HG02623 (cell line): Measurements from ENCODE around the gene PSMA2.
"Not testable (repeated sequence)": the region's sequence is repeated elsewhere in the genome, so short reads cannot be mapped to it uniquely, and the experiment has no call there.

Experiments
- ATAC-seq: cut with Tn5 transposase; IDR thresholded peaks from one replicate; pipeline ENCODE4 v1.9.1; 2021; ENCODE audit warnings: moderate library complexity; ENCODE audit not compliant: unreplicated experiment

PSMA2 gene

DNA sequence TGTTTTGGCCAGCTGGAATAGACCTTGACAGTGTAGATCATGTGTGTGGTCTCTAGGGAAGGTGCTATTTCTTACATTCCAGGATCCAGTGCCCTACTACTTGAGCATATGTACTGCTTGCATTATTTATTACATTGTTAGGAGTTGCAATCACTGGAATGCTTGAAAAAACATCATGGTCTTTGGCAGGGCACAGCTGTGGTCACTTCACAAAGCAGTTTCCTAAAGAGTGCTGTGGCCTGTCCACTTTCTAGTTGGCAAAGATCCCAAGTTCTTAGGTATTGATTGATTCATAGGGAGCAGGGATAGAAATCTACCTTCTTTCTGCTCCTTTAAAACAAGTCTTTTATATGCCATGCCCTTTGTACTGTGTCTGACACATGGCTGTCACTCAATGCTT, 24.7 kb downstream of the PSMA2 start:
- no peak for ATAC-seq

DNA sequence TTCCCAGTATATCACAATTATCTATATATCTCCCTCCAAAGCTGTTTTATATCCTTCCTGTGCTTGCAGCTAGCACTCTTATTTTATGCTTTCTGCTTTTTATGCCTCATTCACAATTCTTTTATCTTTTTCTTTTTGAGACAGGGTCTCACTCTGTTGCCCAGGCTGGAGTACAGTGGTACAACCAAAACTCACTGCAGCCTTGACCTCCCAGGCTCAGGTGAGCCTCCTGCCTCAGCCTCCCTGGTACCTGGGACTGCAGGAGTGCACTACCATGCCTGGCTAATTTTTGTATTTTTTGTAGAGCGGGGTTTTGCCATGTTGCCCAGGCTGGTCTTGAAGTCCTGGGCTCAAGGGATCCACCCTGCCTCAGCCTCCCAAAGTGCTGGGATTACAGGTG, 25.8 kb downstream of the PSMA2 start:
- no peak for ATAC-seq

DNA sequence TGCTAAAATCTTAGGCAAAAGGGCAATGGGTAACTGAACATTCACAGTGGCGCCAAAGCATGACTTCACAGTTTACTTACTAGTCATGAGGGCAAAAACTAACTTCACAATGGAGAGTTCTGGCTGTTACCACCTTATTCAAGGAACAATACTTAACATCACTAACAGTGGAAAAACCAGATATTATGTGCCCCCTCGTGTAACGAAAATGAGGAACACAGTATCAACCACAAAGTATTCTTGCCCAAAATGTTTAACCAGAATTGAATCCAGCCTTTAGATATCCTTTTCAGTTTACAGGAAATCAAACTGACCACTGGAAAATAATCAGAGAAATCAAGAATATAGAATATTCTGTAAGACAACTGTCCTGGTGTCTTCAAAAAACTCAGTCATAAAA, 29.6 kb downstream of the PSMA2 start:
- no peak for ATAC-seq

DNA sequence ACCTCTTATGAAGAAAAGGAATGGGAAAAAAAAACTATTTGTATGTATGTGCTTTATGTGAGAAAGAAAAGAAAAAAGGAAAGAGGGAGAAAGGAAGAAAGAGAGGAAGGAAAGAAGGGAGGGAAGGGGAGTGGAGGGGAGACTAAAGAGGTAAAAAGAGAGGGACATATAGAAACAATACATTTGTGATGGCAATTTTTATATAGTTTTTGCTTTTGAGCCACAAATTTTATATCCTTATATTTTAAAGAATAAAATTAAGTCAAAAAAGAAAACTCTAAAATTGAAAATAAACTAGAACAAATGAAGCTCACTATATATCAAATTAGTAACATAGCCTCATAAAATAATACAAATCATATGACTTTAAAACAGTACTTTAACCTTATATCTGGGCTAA, 31.1 kb downstream of the PSMA2 start:
- ATAC-seq: no peak

DNA sequence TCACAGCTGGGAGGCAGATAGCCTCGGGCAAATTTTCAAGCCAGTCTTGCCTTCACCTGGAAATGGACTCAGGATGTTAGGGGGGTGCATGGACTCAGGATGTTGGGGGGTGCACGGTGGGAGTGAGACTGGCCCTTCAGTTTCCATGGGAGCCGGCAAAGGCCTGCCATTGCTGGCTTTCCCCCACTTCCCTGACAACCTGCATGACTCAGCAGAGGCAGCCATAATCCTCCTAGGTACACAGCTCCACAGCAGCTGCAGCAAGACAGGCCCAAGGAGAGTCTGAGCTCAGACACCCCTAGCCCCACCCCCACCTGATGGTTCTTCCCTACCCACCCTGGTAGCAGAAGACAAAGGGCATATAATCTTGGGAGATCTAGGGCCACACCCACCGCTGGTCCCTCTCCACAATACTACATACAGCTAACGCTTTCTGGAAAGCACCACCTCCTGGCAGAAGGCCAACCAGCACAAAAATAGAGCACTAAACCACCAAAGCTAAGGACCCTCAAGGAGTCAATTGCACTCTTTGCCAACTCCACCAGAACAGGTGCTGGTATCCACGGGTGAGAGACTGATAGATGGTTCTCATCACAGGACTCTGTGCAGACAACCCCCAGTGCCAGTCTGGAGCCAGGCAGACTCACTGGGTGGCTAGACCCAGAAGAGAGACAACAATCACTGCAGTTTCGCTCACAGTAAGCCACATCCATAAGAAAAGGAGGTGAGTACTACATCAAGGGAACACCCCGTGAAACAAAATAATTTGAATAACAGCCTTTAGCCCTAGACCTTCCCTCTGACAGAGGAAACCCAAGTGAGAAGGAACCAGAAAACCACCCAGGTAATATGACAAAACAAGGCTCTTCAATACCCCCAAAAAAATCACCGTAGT, 38.4 kb downstream of the PSMA2 start:
- ATAC-seq: no peak

DNA sequence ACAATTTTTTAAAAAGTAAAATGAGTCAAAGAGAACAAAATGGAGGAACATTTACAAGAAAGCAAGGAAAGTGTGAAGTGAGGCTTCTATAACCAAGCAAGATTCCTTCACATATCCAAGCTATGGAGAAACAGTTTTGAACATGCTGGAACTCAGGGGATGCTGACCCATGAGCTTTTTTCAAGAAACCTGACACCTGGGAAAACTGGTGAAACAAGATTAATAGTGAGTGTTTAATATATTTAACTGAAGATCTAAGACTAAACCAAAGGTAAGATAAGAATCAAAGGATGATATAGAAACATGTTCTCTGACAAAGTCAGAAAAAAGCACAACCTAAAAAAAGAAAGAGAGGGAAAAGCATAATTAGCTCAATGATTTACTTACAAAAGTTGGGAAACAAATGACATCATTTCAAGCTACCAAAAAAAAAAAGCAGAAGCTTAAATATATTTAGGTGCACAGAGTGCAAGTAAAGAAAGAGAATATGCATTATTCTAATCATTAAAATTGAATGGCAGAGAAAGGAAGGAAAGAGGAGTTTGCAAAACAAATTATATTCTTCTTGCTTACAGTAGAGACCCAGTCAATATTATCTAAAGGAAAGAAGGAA, 45.0 kb downstream of the PSMA2 start:
- no peak for ATAC-seq

DNA sequence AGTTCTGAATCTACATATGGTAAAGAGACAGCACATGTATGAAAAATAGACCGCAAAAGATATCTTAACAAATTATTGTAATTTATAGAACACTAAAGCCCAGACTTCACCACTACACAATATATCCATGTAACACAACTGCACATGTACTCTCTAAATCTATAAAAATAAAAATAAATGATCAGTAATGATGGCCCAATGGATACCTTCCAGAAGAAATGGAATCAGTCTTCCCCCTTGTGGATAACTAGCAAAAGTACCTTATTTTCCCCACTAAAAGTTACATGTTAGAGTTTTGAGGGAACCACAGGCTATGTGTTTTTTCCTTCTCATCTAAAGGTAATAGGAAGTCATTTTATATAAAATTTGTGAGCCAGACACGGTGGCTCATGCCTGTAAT, 45.8 kb downstream of the PSMA2 start:
- no peak for ATAC-seq

DNA sequence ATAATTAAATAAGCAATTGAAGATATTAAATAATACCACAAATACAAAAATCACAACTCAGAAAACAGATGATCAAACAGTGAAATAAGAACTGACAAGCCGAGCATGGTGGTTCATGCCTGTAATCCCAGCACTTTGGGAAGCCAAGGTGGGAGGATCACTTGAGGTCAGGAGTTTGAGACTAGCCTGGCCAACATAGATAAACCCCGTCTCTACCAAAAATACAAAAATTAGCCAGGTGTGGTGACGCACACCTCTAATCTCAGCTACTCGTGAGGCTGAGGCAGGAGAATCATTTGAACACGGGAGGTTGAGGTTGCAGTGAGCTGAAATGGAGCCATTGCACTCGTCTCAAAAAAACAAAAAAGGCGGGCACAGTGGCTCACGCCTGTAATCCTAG, 46.8 kb downstream of the PSMA2 start:
- not testable (repeated sequence) for ATAC-seq

DNA sequence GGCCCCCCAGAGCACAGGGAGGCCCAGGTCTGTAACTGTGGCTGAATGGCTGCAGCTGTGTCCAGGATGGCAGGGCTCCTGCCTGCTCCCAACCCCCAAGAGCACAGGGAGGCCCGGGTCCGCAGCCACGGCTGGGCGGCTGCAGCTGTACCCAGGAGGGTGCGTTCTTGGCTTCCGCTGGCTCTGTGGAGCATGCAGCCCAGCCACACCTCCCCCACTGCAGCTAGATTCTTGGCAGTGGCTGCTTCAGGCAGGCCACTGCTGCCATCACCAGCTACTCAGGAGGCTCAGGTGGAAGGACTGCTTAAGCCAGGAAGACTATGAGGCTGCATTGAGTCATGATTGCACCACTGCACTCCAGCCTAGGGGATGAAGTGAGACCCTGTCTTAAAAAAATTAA, 48.0 kb downstream of the PSMA2 start:
- ATAC-seq: peak; percentile 38

DNA sequence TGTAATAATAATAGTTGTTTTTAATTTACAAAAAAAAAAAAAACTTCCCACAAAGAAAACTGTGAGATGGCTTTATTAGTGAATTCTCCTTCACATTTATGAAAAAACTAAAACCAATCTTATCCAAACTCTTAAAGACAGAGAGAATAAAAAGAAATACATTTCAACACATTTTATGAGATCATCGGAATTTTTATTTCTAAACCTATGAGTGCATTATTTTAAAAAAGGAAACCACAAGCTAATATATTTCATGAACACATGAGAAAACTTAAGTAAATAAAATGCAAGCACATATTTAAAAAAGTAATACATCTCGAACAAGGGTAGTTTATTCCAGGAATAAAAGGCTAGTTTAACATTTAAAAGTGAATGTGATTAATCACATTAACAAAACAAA, 51.6 kb downstream of the PSMA2 start:
- ATAC-seq: no peak

DNA sequence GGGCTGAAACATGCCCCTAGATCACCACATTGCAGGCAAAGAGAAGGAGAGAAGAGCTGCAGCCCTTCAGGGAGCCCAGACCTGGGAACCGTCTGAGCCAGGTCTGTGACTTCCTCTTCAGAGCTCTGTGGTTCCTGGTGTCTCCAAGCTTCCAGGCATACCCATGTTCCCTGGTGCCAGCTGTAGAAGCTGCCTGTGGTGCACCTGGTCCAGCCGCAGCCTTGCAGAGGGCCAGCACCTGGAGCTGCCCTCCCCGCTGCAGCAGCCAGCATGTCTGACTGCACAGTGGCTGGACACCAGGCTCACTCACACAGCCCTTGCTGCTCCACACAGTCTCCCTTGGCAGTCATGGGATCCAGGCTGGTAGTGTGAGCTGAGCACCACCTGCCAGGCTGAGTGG, 53.7 kb downstream of the PSMA2 start:
- ATAC-seq: no peak

DNA sequence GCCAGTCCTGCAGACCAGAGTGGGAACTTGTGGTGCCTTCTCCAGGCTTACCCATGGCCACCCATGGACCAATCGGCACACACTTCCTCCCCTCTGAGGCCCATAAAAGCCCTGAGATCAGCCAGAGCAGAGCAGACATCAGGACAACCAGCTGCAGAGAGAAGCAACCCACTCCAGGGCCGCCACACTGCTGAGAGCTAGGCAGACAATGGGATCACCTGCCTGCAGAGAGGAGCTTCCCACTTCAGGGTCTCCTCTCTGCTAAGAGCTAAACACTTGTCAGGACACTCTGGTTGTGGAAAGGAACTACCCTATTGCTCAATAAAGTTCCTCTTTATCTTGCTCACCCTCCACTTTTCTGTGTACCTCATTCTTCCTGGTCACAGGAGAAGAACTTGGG, 54.1 kb downstream of the PSMA2 start:
- ATAC-seq: no peak

DNA sequence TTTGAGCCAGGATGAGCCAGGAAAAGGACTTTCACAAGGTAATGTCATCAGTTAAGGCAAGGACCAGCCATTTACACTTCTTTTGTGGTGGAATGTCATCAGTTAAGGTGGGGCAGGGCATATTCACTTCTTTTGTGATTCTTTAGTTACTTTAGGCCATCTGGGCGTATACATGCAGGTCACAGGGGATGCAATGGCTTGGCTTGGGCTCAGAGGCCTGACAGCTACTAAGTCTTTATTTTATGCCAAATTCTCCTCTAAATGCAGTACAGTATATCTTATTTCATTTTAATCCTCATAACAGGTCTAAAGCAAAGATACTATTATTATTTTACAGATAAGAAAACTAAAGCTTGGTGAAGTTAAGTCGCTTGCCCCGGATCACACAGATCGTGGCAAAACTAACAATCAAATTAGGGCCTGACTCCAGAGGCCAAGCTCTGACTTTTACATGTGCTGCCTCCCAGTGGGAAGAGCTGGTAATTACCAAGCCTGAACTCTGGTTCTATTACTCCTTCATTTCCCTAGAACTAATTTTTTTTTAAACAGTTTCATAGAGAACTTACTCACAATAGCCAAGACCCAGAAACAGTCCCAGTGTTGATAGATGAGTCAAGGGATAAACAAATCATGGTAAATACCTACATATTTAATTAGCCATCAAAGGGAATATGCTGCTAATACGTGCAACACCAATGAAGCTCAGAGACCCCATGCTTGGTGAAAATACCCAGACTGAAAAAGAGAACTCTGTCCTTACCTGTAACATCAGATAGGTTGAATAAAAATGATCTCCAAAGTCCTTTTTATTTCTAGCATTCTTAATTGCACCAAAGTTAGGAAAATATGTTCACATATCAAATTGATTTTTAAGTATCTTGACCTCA, 55.5 kb downstream of the PSMA2 start:
- peak; percentile 82 for ATAC-seq

DNA sequence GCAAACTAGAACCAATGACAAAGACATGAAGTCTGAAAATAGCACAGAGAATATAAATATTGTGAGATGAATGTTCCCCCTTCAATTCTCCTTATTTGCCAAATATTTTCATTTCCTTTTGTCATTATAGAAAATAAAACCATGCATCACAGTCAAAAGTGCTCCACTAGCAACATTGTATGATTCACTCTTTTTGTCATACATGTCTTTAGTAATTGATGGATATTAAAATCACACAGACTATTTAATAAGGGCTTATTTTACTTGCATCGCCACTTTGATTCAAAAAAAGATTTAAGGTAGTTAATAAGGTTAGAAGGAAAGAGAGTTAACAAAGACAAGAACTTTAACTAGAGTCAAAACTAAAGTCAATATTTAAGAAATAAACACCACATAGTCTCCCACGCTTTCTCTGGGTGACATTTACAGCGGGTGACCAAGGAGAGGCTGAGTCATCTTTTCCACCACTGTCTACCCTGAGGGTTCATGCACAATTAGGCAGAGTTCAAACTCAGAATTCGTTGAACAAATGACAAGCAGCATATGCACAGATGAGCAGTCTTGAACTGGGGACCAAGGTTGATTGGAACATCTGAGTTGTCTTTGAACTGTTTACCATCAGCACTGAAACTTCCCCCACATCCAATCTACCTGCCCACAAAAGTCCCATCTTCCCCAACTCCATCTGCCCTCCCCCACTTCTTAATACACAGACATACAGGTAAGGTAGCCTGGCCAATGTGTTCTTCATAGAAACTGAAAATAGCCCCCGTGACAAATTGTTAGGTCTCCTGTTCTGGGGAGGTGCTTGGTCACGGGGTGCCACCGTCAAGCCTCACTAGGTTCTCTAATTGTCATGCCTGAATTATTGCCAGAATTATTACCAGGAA, 62.6 kb downstream of the PSMA2 start:
- ATAC-seq: peak; percentile 96

DNA sequence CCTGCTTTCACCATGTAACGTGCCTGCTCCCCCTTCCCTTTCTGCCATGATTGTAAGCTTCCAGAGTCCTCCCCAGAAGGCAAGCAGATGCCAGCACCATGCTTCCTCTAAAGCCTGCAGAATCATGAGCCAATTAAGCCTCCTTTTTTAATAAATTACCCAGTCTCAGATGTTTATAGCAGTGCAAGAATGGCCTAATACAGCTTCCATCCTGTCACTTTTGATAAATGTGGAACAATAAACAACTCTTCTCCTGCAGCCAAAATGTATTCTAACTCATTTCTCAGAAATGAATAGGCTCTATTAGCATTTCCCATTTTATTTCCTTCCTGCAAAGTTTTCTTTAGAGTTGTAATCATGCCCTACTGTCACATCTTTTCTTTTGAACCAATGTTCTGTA, 63.5 kb downstream of the PSMA2 start:
- ATAC-seq: no peak
